Colonic mucosa (tissue), 4 donors: Measurements from ENCODE around the gene MCF2L. TPM values are rescaled to one million over a fixed set of nuclear protein-coding genes. Genes with fewer than 3 reads are reported as not detected.

ENCODE experiments used
- DNase-seq: peaks from one replicate; pipeline ENCODE4 v3.0.0-alpha.2; 2020
- H3K27ac ChIP-seq: fragments of 200-600 bp; one replicate; pipeline ENCODE4 v1.8.0; 2021
- H3K27me3 ChIP-seq: fragments of 200-600 bp; one replicate; pipeline ENCODE4 v1.8.0; 2021
- H3K36me3 ChIP-seq: fragments of 200-600 bp; one replicate; pipeline ENCODE4 v1.8.0; 2021
- H3K4me1 ChIP-seq: fragments of 200-600 bp; one replicate; pipeline ENCODE4 v1.8.0; 2021; ENCODE audit warnings: mild to moderate bottlenecking
- H3K4me3 ChIP-seq: fragments of 200-600 bp; one replicate; pipeline ENCODE4 v1.8.0; 2021
- H3K9ac ChIP-seq, 2 donors: one replicate each; pipeline ENCODE4 v1.7.0; 2013; ENCODE audit warnings: control low read depth in 2 of 2, low read depth in 2 of 2, low read length in 2 of 2
- H3K9me3 ChIP-seq: fragments of 200-600 bp; one replicate; pipeline ENCODE4 v1.8.0; 2021
- CTCF ChIP-seq: fragments of 200-600 bp; IDR thresholded peaks from one replicate; pipeline ENCODE4 v1.8.0; 2022; ENCODE audit warnings: antibody characterized with exemption, mild to moderate bottlenecking
- intact Hi-C: fragments of 100-400 bp; cut with DNase I; formaldehyde crosslinking; loops from one replicate; pipeline ENCODE4 v1.14.1; 2022
- total RNA-seq, 2 donors: library from RNA; stranded (reverse); fragmentation: NEBNext Ultra II Directional in 1 of 2; extraction: Animal tissue kit (Norgen Biotek cat#: 25700) in 1 of 2; gene quantifications; one replicate each; pipeline ENCODE4 v1.2.1, GENCODE V29; 2021
- donor health status: healthy.
- donor health status: DM: no; HTN: no; CAD: no.
- donor health status: DM: no; HTN: no; CAD: no.

Gene MCF2L
- total RNA-seq, 2 donors from 2014 or later: 45.0 to 88.3 TPM

- Histone ChIP-seq H3K4me1 (no peaks in the 10 kb centered on the region), H3K27ac (no peak overlapping the region), H3K27me3 (peaks cover 5% of the 10 kb centered on the region), H3K9ac (no peak overlapping the region), H3K36me3 (no peaks in the 10 kb centered on the region), H3K9me3 (no peaks in the 10 kb centered on the region), H3K4me3 (no peak overlapping the region)
- DNase-seq: no peak
- no peak for TF ChIP-seq CTCF
- intact Hi-C loops: no loop called here
Measured at GRCh38 chr13:113115363-113116205, 146.6 kb downstream of the MCF2L start.

- no peaks in the 10 kb centered on the region for H3K9me3 ChIP-seq
- no peaks in the 10 kb centered on the region for H3K36me3 ChIP-seq
- intact Hi-C loops: no loop called here
- H3K27ac ChIP-seq: no peak overlapping the region
- H3K9ac ChIP-seq: no peak overlapping the region
- H3K4me1 ChIP-seq: no peaks in the 10 kb centered on the region
- H3K27me3 ChIP-seq: no peaks in the 10 kb centered on the region
- no peak for TF ChIP-seq CTCF
- H3K4me3 ChIP-seq: no peak overlapping the region
- DNase-seq: no peak
Measured at GRCh38 chr13:113116206-113116800, 147.3 kb downstream of the MCF2L start.

- H3K9ac ChIP-seq: no peak overlapping the region
- no peaks in the 10 kb centered on the region for H3K27me3 ChIP-seq
- DNase-seq: no peak
- H3K36me3 ChIP-seq: no peaks in the 10 kb centered on the region
- no peak overlapping the region for H3K4me3 ChIP-seq
- no peaks in the 10 kb centered on the region for H3K4me1 ChIP-seq
- no peak overlapping the region for H3K27ac ChIP-seq
- no peak for TF ChIP-seq CTCF
- H3K9me3 ChIP-seq: no peaks in the 10 kb centered on the region
- intact Hi-C loops: no loop called here
Measured at GRCh38 chr13:113116871-113117271, 147.9 kb downstream of the MCF2L start.

- TF ChIP-seq CTCF: no peak
- no peaks in the 10 kb centered on the region for H3K27me3 ChIP-seq
- DNase-seq: no peak
- H3K9me3 ChIP-seq: no peaks in the 10 kb centered on the region
- intact Hi-C loops: no loop called here
- no peaks in the 10 kb centered on the region for H3K4me1 ChIP-seq
- no peak overlapping the region for H3K27ac ChIP-seq
- H3K36me3 ChIP-seq: no peaks in the 10 kb centered on the region
- no peak overlapping the region for H3K4me3 ChIP-seq
- H3K9ac ChIP-seq: no peak overlapping the region
Measured at GRCh38 chr13:113117335-113117872, 148.4 kb downstream of the MCF2L start.

GRCh38 chr13:113117911-113118260 lies 148.9 kb downstream of the MCF2L start:
- no peak for DNase-seq
- Histone ChIP-seq H3K9me3 (no peaks in the 10 kb centered on the region), H3K4me3 (no peak overlapping the region), H3K27ac (no peak overlapping the region), H3K4me1 (no peaks in the 10 kb centered on the region), H3K9ac (no peak overlapping the region), H3K27me3 (no peaks in the 10 kb centered on the region), H3K36me3 (no peaks in the 10 kb centered on the region)
- intact Hi-C loops: no loop called here
- TF ChIP-seq CTCF: no peak
